ENCODE results near the gene RFFL.
"Not testable (repeated sequence)": the region's sequence is repeated elsewhere in the genome, so short reads cannot be mapped to it uniquely, and the experiment has no call there.

RFFL gene, protein sequence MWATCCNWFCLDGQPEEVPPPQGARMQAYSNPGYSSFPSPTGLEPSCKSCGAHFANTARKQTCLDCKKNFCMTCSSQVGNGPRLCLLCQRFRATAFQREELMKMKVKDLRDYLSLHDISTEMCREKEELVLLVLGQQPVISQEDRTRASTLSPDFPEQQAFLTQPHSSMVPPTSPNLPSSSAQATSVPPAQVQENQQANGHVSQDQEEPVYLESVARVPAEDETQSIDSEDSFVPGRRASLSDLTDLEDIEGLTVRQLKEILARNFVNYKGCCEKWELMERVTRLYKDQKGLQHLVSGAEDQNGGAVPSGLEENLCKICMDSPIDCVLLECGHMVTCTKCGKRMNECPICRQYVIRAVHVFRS

DNA sequence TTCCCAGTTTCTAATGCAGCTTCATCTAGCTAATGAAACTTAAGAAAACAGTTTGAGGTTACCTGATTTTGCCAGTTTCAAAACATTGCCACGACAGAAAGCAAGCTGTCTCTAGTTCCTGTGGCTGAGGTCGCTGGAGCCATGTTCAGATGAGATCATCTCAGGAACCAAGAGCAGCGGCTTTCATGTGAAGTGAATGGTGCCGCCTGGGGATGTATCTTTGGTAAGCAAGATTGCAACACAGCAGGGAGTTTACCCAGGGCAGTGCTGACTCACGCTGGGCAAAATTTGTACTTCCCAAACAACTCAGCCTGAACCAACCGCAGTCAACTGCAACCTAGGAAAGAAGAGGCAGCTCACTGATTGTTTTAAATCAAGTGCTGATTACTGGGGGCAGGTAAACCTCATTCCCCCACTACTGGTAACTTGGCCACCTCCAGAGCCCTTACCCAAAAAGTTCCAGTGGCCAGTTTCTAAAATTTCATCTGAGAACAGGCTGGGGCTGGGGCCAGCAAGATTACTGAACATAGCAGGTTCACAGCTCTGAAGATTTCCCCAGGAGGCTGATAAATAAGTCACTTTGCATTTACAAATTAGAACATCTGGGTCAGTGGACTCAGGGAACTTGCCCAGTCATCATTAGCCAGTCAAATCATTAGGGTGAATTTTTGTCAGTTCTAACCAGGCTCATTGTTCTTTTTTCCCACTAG lies at the start of gene RFFL:
TSS of gene RFFL (minus strand) at position 194 of the 710 bp plus-strand sequence. CDS start 37,154 bp downstream, outside the sequence.
- DNase-seq = peak; percentile 75

DNA sequence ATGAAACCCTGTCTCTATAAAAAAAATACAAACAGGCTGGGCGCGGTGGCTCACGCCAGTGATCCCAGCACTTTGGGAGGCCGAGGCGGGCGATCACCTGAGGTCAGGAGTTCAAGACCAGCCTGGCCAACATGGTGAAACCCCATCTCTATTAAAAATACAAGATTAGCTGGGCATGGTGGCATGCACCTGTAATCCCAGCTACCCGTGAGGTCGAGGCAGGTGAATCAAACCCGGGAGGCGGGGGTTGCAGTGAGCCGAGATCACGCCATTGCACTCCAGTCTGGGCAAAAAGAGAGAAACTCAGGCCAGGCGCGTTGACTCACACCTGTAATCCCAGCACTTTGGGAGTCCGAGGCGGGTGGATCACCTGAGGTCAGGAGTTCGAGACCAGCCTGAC lies 47.3 kb upstream of the RFFL start:
- not testable (repeated sequence) for DNase-seq

DNA sequence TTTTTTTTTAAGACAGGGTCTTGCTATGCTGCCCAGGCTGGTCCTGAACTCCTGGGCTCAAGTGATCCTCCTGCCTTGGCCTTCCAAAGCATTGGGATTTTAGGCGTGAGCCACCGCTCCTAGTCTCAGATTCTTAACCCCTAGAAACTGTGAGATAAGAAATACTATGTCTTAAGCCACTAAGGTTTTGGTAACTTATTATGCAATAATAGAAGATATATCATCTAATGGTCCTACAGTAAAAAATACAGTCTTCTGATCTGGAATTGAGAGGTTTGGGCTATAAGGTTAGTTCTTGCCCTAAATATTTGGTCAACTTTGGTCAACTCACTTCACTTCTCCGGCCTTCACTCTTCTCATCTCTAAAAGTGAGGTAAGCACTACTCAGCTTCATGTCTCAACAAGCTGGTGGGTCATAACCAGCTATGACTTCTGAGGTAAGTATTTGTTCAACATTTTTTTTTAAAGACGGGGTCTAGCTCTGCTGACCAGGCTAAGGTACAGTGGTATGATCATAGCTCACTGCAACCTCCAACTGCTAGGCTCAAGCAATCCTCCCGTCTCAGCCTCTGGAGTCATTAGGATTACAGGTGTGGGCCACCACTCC lies 41.4 kb upstream of the RFFL start:
- no peak for DNase-seq

DNA sequence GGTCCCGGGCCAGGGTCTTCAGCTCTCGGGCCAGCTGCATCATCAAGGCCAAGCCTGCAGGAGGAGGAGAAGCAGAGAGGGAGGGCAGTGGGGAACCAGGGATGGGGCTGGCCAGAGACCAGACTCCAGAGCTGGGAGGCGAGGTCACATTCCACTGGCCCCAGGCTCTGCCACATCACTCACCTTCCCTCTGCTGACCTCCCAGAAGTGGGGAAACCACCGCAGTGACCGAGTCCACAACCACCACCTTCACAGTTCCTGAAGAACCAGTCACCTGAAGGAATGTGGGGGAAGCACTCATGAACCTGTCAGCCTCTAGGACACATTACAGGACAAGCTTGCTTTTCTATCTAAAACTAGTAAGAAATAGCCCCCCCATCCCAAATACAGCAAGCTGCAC lies 39.8 kb upstream of the RFFL start:
- DNase-seq = no peak

DNA sequence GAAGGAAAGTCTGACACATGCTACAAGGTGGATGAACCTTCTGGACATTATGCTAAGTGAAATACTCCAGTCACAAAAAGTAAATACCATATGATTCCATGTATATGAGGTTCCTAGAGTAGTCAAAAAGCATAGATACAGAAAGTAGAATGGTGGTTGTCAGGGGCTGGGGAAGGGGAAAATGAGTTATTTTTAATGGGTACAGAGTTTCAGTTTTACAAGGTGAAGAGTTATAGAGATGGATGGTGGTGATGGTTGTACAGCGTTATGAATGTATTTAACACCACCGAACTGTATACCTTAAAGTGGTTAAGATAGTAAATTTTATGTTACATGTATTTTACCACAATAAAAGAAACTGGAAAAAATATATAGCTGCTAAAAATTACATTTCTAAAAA lies 38.2 kb upstream of the RFFL start:
- DNase-seq = no peak

DNA sequence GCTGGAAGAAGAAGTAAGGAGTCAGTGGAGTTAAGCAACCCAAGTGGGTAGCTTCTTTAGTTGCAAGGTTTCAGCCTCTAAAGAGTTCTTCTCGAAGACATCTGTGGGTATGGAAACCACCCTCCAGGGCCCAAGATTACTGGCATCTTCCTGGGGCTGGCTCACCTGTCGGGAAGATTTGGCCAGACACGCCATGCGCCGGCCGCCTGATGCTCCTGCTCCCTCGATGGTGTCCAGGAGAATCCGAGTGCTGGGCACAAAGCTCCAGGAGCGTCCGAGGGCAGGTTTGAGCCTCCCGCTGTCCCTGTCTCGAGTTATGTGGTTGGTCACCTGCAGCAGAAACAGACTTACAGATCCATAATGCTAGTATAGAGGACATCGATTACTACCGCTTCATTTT lies 37.5 kb upstream of the RFFL start:
- no peak for DNase-seq

DNA sequence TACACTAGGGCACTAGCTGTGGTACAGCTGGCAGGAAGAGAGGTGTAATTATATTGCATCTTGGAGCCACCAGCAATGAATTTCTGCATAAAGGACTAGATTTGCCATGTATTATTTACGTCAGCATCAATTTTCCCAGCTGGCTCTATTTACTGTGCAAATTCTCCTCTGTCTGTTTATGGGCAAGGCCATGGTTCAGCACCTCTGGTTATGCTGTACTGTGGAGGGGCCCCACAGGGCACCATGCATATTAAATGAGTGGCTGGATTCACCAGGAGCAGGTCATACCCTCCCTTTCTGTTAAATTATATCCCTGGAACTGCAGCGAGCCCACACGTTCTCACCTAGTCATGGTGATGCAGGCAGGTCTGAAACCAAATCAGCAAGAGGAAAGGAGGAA lies 36.4 kb upstream of the RFFL start:
- no peak for DNase-seq

DNA sequence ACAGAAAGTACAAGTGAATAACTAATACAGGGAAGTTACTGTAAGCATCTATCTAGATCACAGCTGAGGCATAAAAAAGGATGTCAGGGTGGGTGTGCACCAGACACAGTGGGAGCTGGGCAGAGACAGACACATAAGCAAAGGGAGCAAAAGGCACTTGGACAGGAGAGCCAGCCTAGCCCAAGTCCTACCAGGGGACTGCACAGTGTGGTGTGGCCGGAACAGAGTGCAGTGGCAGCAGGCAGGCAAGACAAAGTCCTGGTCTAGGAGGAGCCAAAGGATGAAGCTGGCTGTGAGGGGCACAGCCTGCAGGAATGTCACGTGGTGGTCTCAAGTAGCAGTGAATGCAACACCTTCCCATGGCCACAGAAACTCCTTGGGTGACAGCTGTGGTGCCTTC lies 34.3 kb upstream of the RFFL start:
- no peak for DNase-seq

DNA sequence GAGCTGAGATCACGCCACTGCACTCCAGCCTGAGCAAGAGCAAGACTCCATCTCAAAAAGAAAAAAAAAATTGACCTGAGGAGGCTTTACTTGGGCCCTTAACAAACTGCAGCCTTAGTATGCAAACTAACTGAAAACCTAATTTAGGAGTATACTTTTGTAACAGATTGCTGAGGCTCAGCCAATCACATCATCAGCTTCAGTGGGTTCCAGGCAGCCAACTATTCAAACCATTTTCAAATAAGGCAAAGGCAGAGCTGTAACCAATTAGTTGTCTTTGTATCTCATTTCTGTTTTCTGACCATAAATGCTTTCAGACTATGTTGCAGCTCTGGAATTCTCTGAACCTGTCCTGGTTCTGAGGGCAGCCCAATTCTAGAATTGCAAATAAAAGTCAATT lies 32.2 kb upstream of the RFFL start:
- no peak for DNase-seq

DNA sequence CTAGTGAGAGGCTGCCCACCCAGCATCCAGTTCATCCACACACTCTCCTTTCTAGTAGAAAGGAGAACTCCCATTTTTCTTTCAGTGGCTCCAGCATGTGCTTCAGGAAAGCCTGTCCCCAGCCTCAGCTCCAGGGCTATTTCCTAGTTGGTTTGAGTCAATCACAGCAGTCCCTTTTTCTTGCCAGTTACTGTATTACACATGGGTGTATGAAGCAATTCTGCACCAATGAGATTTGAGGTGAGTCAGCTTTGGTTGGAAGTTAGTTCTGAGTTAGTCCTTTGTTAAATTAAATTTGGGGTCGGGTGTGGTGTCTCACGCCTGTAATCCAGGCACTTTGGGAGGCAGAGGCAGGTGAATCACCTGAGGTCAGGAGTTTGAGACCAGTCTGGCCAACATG lies 31.4 kb upstream of the RFFL start:
- DNase-seq = no peak

DNA sequence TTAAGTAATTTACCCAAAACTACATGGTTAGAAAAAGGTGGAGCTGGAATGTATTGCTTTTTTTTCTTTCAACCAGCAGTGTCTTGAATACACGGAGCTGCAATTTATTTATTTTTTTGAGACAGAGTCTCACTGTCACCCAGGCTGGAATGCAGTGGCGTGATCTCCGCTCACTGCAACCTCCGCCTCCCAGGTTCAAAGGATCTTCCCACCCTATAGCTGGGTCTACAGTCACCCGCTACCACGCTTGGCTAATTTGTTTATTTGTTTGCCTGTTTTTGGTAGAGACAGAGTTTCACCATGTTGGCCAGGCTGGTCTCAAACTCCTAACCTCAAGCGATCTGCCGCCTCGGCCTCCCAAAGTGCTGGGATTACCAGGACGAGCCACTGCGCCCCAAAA lies 27.2 kb upstream of the RFFL start:
- DNase-seq = not testable (repeated sequence)

DNA sequence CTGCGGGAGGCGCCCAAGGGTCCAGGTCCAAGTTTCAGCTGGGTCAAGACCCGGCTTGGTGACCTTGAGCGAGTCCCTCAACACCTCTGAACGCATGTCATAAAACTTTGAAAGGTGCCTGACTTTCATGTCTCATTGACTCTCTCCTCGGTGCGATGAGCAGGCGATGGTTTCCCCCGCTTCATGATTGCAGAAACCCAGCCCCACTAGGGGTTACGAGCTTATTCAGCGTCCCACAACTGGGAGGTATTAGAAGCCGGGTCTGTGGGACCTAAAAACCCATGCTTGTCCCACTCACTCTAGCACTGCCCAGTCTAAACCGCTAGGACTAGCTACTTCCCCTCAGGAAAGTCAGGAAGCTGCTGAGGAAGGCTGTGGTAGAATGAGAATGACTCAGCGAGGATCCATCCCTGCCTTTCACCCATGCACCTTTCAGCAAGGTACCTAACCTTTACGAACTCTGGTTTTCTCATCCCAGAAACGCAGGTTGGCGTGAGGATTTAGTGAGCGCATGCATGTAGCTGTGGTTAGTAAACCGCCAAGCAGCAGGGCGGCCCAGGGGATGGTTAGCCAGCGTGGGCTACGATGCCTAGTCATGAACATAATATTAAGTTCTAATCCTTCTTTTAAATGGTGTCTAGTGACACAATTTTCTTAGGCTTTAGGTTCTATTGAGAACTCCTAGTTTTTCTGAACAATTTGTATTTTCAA lies 26.2 kb upstream of the RFFL start:
- DNase-seq = no peak

DNA sequence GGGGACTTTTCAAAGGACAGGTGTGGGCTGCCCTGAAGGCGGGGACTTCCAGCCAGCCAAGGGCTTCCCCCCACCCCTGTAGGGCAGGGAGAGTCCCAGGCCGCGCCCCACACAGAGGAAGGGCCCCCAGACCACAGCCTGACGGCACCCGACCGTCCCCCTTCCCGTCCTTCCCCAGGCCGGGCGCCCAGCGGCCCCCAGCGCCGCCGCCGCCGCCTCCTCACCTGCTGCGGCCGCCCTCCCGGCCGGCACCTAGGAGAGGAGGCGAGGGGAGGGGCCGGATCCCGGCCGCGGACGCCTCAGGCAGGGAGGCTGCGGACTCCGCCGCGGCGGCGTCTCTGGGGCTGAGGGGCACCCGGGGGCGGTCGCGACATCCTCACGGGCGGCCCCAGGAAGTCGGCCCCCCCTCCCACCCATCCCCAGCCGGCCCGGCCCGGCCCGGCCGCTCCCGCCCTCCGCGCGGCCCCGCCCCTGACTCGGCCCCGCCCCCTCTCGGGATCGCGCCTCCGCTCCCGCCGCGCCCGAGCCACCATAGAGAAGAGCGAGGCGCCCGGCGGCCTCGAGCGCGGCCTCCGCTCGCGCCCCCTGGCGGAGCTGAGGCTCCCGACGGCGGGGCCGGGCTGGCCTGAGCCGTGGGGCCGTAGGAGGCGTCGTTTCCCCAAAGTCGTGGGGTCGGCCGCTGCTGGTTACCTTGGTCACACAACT lies 25.5 kb upstream of the RFFL start:
- peak; percentile 92 for DNase-seq

DNA sequence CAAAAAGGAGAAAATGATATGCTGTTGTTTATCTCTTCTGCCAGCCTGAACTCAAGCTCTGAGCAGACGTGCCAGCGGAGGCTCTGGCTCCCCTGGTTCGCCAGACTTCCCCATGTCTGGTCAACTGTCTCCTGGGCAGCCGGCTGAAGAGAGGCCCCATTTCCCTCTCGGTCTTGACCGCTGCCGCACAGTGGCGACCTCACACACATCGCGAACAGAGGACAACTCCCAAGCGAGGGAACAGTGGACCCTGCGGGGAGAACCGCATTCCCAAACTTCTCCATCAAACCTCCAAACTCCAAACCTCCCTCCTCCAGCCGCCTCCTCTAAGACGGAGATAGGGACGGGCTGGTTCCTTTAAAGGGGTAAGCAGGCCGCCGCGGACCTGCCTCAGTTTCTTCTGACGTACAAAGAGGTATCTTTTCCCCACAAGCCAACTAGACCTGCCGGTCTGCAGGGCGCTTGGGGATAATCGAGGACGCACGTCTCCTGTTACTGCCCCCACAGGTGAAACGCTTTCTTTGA lies 24.9 kb upstream of the RFFL start:
- peak; percentile 80 for DNase-seq

DNA sequence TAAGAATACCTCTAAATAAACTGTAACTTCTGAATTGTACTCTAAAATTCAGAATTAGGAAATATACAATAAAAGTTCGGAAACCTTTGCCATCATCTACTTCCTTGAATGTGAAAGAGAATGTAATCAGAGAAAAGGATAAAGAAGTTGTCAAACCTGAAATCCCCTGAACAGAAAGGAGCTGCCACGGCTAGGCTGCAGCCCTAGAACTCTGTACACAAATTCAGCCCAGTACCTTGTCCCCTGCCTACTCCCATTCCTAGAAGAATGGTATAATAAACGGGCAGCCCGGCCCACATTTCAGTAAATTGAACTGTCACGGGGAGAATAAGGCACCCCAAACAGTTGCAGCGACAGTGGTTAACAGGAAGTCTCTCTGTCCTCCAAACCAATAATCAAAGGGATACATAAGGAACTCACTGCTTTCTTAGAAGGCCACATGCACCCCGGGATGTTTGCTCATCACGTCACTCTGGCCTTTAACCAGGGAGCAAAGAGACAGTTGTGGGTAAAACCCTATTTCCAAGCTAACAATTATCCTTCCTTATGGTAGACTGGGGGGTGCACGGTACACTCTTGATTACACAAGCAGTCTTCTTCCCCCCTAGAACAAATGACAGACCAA lies 24.3 kb upstream of the RFFL start:
- DNase-seq = peak; percentile 63

DNA sequence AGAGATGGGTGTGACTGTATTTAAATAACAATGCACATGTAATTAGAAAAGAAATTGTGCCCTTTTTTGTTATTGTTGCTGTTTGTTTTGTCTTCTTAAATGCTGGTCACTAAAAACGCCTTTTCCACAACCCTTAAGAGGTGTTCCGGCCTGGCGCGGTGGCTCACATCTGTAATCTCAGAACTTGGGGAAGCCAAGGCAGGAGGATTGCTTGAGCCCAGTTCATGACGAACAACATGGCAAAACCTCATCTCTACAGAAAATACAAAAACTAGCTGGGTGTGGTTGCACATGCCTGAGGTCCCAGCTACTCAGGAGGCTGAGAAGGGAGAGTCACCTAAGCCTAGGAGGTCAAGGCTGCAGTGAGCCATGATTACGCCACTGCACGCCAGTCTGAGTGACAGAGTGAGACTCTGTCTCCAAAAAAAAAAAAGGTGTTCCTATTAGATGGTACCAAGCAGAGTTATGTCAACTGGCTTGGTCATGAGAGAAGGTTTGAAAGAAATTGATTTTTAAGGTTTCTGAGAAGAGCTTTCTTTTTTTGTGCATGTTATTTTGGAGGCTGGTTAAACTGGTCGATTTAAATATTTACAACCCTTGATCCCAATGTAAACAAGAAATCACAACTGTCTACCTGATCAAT lies 23.5 kb upstream of the RFFL start:
- DNase-seq = no peak

DNA sequence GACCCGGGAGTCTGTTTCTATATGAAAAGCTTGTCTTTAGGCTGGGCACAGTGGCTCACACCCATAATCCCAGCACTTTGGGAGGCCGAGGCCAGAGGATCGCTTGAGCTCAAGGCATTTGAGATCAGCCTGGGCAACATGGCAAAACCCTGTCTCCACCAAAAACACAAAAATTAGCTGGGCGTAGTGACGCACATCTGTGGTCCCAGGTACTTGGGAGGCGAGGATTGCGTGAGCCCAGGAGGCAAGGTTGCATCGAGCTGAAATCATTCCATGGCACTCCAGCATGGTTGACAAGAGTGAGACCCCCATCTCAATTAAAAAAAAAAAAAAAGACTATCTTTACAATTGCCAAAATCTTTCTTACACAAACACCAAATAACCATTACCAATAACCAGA lies 22.7 kb upstream of the RFFL start:
- DNase-seq = no peak

DNA sequence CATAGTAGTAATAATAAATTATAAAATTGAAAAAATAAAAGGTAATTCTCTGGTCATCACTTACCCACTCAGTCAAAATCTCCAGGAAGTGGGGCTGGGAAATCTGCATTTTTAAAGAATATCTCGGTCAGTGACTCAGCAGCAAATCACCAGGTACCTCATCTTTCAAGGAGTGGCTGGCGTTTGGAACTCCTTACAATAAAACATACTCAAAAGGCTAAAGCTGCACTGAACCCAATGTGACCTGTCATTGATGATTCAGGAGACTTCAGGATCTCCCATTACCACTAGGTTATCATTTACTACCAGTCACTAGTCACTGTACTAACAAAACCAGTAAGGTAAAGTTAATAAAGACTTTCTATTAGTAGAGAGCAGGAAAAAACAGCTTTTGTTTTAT lies 21.5 kb upstream of the RFFL start:
- DNase-seq = no peak

DNA sequence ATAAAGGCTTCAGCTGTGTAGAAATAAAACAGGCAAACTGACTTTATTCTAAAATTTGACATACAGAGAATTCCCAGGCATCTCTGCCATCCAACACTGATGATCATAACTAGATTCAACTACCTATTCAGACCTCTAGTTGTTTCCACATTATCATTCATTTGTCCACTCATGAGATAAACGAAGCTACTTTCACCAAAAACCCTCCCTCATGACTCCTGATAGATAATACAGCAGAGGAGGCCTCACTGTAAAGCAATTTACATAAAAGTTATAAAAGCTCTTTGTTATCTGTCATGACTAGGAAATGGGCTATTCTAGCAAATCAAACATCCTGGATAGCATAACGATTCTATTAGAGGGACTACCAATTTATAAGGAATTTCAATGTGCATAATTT lies 19.6 kb upstream of the RFFL start:
- no peak for DNase-seq

DNA sequence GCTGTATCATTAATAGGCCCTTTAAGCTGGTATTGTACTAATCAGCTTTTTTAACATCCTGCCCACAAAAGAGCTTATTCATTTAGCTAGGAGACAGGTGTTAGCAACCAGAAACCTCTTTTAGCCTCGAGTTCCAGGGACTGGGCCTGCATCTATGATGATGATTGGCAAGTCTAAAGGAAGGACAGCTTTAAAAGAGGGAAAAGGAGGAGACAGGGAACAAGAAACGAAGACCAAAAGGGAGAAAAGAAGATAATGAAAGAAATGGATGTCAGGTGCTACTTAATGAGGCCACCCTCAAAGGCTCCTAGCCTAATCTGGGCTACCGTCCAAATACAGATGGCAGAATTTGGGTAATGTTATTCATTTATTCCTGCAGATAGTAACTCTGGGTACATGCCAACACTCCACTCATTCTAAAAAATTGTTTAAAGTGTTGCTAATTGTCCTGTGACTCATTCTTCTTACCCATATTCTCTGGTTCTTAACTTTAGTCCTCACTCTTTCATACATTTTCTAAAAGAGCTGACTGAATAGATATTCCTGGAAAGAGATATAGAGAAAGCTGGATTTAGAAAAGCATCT lies 18.7 kb upstream of the RFFL start:
- DNase-seq = no peak

DNA sequence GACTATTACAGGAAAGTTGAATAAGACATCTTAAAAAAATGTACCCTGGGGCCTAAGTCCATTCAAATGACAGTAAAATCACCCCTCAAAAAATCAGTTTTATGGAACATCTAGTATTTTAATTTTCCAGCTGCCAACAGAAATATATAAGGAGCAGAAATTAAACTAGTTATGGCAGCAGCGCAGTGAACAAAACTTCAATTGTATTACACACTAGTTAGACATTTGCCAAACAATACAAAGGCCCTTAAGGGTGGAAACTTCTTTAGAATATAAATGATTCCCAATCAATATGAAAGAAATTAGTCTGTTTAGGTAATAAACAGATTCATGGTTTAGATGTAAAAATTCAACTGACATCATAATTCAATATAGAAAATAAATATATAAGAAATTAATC lies 18.1 kb upstream of the RFFL start:
- no peak for DNase-seq

Data from left hindlimb (tissue), 1 donor.